OCI-LY1 (cell line): ENCODE results near the gene UNC5B.

ENCODE experiments used
- CTCF ChIP-seq: fragments of 200-600 bp; sonication (generic), shearing (Covaris generic); IDR thresholded peaks from 2 replicates; pipeline ENCODE4 v1.5.1; 2017; ENCODE audit warnings: mild to moderate bottlenecking, antibody characterized with exemption, low read length, moderate library complexity, mixed read lengths
- EZH2 ChIP-seq: fragments of 200-600 bp; sonication (generic), shearing (Covaris generic); IDR thresholded peaks from 2 replicates; pipeline ENCODE4 v1.8.0; 2017; ENCODE audit warnings: borderline replicate concordance, mixed run types, mild to moderate bottlenecking, antibody characterized with exemption, low read length, moderate library complexity, mixed read lengths

GRCh38 chr10:71260622-71261325 is 48.4 kb downstream of the UNC5B start:
- TF ChIP-seq CTCF (no peak), EZH2 (no peak)
